ENCODE results near the gene ECHDC1.

GRCh38 chr6:127376685-127377084 lies 33.3 kb upstream of the ECHDC1 start:
- no peak for TF ChIP-seq EZH2 (IDR thresholded peaks at IDR 0.05; ENCODE audit: insufficient read depth, poor library complexity, severe bottlenecking)
- TF ChIP-seq EZH2phosphoT487 (IDR thresholded peaks at IDR 0.05; ENCODE audit: insufficient read depth, low read depth) = no peak

Measured in GM23248 (cell line).